ENCODE data around the gene DPP6. TPM values are rescaled to one million over a fixed set of nuclear protein-coding genes. Genes with fewer than 3 reads are reported as not detected.
"Not testable (repeated sequence)": the region's sequence is repeated elsewhere in the genome, so short reads cannot be mapped to it uniquely, and the experiment has no call there.

The DPP6 gene
- total RNA-seq, 1 donor from 2014 or later: 0.62 TPM

DNA sequence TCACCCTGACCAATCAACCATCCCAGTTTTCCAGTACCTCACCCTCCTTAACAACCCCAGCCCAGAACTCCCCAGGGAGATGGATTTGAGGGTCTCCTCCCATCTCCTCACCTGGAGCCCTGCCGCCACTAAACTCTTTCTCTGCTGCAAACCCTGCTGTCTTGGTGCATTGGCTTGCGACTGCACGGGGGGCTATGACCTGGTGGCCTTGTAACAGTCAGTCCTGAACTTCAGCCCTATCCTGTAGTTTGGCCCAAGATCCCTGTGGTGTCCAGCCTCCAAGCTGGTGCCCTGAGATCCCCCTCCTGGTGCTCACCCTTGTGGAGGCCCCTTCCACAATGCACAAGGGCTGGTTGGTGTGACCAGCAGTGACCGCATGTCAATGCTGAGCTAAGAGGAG lies 858.8 kb downstream of the DPP6 start:
- intact Hi-C loops (cut with DNase I): loop anchor here (10.0 kb wide), 1 partner anchor 454 kb away; no protein-coding TSS in a partner anchor
- no peak for ATAC-seq
- no peak for DNase-seq (ENCODE audit: low spot score)

GRCh38 chr7:154911411-154911810 lies 859.2 kb downstream of the DPP6 start:
- no peak for ATAC-seq
- no peak for DNase-seq (ENCODE audit: low spot score)
- intact Hi-C loops (cut with DNase I): loop anchor here (10.0 kb wide), 1 partner anchor 453 kb away; no protein-coding TSS in a partner anchor

GRCh38 chr7:154911862-154912455 lies 859.8 kb downstream of the DPP6 start:
- DNase-seq (ENCODE audit: low spot score) (no peak), ATAC-seq (no peak)
- intact Hi-C loops (cut with DNase I): loop anchor here (10.0 kb wide), 1 partner anchor 453 kb away; no protein-coding TSS in a partner anchor

GRCh38 chr7:154912871-154913637 lies 860.9 kb downstream of the DPP6 start:
- ATAC-seq (no peak), DNase-seq (ENCODE audit: low spot score) (no peak)
- intact Hi-C loops (cut with DNase I): loop anchor here (10.0 kb wide), 1 partner anchor 452 kb away; no protein-coding TSS in a partner anchor

GRCh38 chr7:154913638-154914307 lies 861.6 kb downstream of the DPP6 start:
- peak; percentile 94 for DNase-seq (ENCODE audit: low spot score)
- intact Hi-C loops (cut with DNase I): loop anchor here (10.0 kb wide), 1 partner anchor 451 kb away; no protein-coding TSS in a partner anchor
- ATAC-seq: peak; percentile 92

DNA sequence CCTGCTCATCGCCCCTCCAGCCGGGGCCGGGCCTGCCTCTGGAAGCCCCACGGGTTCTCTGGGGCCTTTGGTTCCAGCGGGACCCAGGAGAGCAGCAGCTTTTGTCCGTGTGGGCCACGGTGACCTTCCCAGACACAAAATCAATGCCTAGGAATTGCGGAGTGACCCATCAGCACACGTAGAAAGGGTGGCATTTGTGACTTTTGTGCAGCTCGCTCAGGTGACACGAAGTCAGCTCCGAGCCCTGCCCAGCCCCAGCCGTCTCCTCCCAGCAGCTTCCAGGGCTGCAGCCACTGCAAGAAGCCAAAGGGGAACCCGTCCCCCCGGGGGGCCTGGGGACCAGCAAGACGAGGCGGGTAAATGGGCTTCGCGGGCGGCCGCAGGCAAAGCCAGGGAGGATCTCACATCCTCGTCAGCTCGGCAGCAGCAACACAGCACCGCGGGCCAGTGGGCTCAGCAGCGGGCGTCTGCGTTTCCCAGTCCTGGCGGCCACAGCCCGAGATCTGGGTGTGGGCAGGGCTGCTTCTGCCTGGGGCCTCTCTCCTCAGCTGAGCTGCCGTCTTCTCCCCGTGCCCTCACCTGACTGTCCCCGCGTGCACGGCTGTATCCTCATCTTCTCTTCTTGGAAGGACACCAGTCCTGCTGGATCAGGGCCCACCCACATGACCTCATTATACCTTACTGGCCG lies 862.3 kb downstream of the DPP6 start:
- intact Hi-C loops (cut with DNase I): loop anchor here (10.0 kb wide), 1 partner anchor 450 kb away; no protein-coding TSS in a partner anchor
- ATAC-seq: no peak
- DNase-seq (ENCODE audit: low spot score): no peak

DNA sequence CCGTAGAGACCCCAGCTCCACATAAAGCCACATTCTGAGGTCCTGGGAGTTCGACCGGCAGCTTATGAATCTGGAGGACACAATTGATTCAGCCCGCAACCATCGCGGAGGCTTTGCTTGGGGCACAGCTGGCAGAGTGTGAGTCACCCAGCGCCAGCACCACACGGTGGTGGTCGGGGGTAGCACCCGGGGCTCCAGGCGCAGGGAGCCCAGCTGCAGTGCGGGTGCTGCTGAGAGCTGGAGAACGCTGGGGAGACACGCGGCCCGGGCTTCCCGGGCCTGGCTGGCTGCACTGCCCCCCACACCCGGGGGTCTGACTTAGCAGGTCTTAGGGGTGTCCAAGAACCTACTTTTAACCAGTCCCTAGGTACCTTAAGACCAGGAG lies 862.8 kb downstream of the DPP6 start:
- DNase-seq (ENCODE audit: low spot score) (no peak), ATAC-seq (no peak)
- intact Hi-C loops (cut with DNase I): loop anchor here (10.0 kb wide), 1 partner anchor 450 kb away; no protein-coding TSS in a partner anchor

- intact Hi-C loops (cut with DNase I): loop anchor here (10.0 kb wide), 1 partner anchor 449 kb away; no protein-coding TSS in a partner anchor
- ATAC-seq: no peak
- DNase-seq (ENCODE audit: low spot score): no peak
Measured at GRCh38 chr7:154915600-154915999, 863.4 kb downstream of the DPP6 start.

DNA sequence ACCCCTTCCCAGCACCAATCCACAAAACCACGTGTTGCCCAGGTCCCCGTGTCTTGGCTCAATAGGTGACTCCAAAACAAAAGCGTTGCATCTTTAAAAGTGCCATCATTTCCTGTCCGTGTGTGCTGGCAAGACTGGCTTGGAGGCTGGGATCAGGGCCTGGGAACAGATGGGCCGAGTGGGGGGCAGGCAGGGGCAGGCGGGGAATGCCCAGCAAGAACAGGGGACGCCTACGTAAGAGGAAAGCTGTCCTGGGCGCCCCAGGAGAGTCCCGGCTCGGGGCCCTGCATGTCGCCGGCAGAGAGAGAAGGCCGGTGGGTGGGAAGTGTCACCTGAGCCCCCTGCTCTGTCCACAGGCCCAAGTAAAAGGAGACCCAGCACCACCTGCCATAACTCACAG lies 864.2 kb downstream of the DPP6 start:
- DNase-seq (ENCODE audit: low spot score) (no peak), ATAC-seq (no peak)
- intact Hi-C loops (cut with DNase I): loop anchor here (10.0 kb wide), 1 partner anchor 448 kb away; no protein-coding TSS in a partner anchor

- DNase-seq (ENCODE audit: low spot score) (no peak), ATAC-seq (no peak)
- intact Hi-C loops (cut with DNase I): loop anchor here (10.0 kb wide), 1 partner anchor 448 kb away; no protein-coding TSS in a partner anchor
Measured at GRCh38 chr7:154916856-154917807, 864.9 kb downstream of the DPP6 start.

GRCh38 chr7:154917808-154918160 lies 865.6 kb downstream of the DPP6 start:
- intact Hi-C loops (cut with DNase I): loop anchor here (10.0 kb wide), 1 partner anchor 447 kb away; no protein-coding TSS in a partner anchor
- ATAC-seq (no peak), DNase-seq (ENCODE audit: low spot score) (no peak)

DNA sequence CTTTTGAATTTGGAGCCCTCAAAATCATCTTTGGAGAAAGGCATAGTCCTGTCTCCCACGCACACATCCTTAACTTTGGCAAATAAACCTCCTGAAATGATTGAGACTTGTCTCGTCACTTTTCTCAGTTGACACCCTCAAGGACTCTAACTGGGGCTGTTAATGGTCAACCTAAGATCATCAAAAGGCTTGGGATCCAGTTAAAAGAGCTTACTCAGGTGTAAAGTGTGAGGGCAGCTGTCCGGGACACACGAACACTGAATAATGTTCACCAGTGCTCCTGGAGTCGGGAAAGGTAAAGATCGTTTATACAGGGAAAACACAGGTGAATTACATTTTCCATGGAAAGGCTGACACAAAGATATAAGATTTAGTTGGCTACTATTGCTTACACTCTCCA lies 866.1 kb downstream of the DPP6 start:
- DNase-seq (ENCODE audit: low spot score) (no peak), ATAC-seq (no peak)
- intact Hi-C loops (cut with DNase I): loop anchor here (10.0 kb wide), 1 partner anchor 447 kb away; no protein-coding TSS in a partner anchor

DNA sequence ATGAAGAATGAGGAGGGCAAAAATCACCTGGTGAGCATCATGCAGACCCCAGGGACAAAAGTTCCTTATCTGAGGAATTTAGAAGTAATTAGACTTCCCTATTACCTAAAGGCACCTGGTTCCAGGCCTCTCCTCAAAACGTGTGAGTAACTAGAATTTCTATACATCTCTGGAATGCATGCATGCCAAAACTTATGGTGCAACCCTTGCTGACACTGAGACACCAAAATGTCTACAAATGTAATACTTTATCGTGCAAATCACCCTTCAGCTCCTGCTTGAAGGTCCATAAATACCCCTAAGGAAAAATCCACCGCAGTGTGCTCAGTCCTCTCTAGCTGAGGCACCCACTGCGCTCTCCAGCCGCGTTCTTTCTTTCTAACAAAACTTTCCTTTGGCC lies 866.5 kb downstream of the DPP6 start:
- ATAC-seq (no peak), DNase-seq (ENCODE audit: low spot score) (no peak)
- intact Hi-C loops (cut with DNase I): loop anchor here (10.0 kb wide), 1 partner anchor 446 kb away; no protein-coding TSS in a partner anchor

DNA sequence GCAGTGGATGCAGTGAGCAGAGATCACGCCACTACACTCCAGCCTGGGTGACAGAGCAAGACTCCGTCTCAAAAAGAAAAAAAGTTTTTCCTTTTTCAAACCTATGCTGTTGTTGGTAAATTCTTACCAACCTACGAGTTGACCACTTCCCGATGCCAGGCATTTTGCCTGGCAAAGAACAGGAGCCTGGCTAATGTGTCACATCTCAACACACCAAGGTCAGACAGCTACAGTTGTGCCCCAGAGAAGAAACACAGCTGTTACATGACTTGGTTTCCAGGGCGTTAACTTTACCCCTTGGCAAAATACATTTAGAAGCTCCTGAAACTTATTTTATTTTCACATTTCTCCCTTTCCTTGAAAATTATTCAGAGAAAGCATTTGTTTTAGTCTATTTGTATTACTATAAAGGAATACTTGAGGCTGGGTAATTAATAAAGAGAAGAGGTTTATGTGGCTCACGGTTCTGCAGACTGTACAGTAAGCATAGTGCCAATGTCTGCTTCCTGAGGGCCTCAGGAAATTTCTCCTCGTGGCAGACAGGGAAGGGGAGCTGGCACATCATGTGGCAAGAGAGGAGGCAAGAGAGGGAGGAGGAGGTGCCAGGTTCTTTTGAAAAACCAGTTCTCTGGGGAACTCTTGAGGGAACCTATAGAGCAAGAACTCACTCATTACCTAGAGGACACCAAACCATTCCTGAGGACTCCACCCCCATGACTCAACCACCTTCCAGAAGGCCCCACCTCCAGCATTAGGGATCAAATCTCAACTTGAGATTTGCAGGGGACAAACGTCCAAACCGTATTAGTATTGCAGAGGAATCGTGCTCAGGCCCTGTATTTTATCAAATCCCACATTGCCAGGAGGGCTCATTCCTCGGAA lies 867.4 kb downstream of the DPP6 start:
- ATAC-seq (no peak), DNase-seq (ENCODE audit: low spot score) (no peak)
- intact Hi-C loops (cut with DNase I): loop anchor here (10.0 kb wide), 1 partner anchor 445 kb away; no protein-coding TSS in a partner anchor

- intact Hi-C loops (cut with DNase I); DNase-seq (ENCODE audit: low spot score); ATAC-seq: not testable (repeated sequence)
Measured at GRCh38 chr7:154922472-154922871, 870.3 kb downstream of the DPP6 start.

DNA sequence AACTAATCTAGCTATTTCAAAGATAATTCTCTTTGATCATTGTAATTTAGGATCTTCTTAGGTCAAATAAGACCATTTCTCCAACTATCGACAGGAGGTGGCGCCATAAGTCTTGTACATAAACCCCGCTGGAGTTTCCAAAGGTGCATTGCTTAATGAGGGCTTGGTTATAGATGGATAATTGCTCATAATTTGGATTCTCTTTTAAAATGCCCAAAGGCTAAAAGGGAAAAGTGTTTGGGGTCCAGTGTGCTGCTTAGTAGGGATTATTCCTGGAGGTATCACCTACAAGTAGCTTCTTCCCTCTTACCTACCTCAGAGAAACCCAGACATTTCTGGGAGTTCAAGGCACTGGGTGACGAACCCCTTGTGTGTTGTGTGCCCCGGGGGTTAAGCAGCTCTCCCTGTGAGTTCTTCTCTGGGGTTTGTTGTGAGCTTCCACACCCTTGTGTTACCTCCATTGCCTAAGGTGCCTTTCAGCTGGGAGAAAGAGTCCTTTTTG lies 875.5 kb downstream of the DPP6 start:
- ATAC-seq (peak; percentile 91), DNase-seq (ENCODE audit: low spot score) (peak; percentile 89)
- intact Hi-C loops (cut with DNase I): no loop called here

Data from sciatic nerve (tissue), 2 donors.